Measurements from ENCODE around the gene CHST6. TPM values are rescaled to one million over a fixed set of nuclear protein-coding genes. Genes with fewer than 3 reads are reported as not detected.
"Not testable (repeated sequence)": the region's sequence is repeated elsewhere in the genome, so short reads cannot be mapped to it uniquely, and the experiment has no call there.

CHST6 gene
- total RNA-seq, 1 donor from 2014 or later: 0.64 TPM

- peak; percentile 39 to 60 for DNase-seq (ENCODE audit: low read depth in 2 of 2)
Measured at GRCh38 chr16:75452464-75453190, 42.6 kb downstream of the CHST6 start.

GRCh38 chr16:75446416-75446815 lies 48.8 kb downstream of the CHST6 start:
- no peak for DNase-seq (ENCODE audit: low read depth in 2 of 2)

GRCh38 chr16:75445298-75445697 lies 49.9 kb downstream of the CHST6 start:
- DNase-seq (ENCODE audit: low read depth in 2 of 2): no peak

GRCh38 chr16:75443298-75443697 lies 51.9 kb downstream of the CHST6 start:
- DNase-seq (ENCODE audit: low read depth in 2 of 2): no peak

- peak; percentile 97 for DNase-seq (ENCODE audit: low read depth in 2 of 2)
Measured at GRCh38 chr16:75433732-75434413, 61.4 kb downstream of the CHST6 start.

- peak; percentile 90 to 95 for DNase-seq (ENCODE audit: low read depth in 2 of 2)
Measured at GRCh38 chr16:75432828-75433731, 62.2 kb downstream of the CHST6 start, which contains the start of gene CFDP1. Gene CFDP1, minus strand, starts transcription at chr16:75433503. Its CDS starts 151 bp downstream, at chr16:75433352.

- no peak for DNase-seq (ENCODE audit: low read depth in 2 of 2)
Measured at GRCh38 chr16:75429621-75430403, 65.4 kb downstream of the CHST6 start.

GRCh38 chr16:75426524-75426923 lies 68.7 kb downstream of the CHST6 start:
- DNase-seq (ENCODE audit: low read depth in 2 of 2): not testable (repeated sequence)

GRCh38 chr16:75424105-75424762 lies 71.0 kb downstream of the CHST6 start:
- not testable (repeated sequence) for DNase-seq (ENCODE audit: low read depth in 2 of 2)

- DNase-seq (ENCODE audit: low read depth in 2 of 2): no peak
Measured at GRCh38 chr16:75423723-75424104, 71.5 kb downstream of the CHST6 start.

Other genes with a start within 250 kb of the CHST6 start
- 78.3 and 141 TPM in 2 replicates for gene BCAR1, start 243.8 kb downstream of the CHST6 start, total RNA-seq
- gene CFDP1, start 61.9 kb downstream of the CHST6 start, total RNA-seq: 36.0 and 52.4 TPM in 2 replicates
- gene TMEM170A, start 30.8 kb downstream of the CHST6 start, total RNA-seq: 30.3 and 37.6 TPM in 2 replicates
- gene CHST5, start 40.7 kb upstream of the CHST6 start, total RNA-seq: 0.13 TPM in 1 of 2 replicates, not detected in the other
- 6.9 and 10.7 TPM in 2 replicates for gene TMEM231, start 60.8 kb upstream of the CHST6 start, total RNA-seq
- 47.5 and 79.4 TPM in 2 replicates for gene GABARAPL2, start 70.9 kb upstream of the CHST6 start, total RNA-seq
- gene ADAT1, start 127.8 kb upstream of the CHST6 start, total RNA-seq: 47.4 and 65.4 TPM in 2 replicates
- gene KARS1, start 152.2 kb upstream of the CHST6 start, total RNA-seq: 131 and 144 TPM in 2 replicates
- gene TERF2IP, start 152.3 kb upstream of the CHST6 start, total RNA-seq: 32.3 and 39.6 TPM in 2 replicates
- gene CPHXL2, start 181.6 kb upstream of the CHST6 start, total RNA-seq: not detected in 2 replicates
- not detected in 2 replicates for gene DUXB, start 206.0 kb upstream of the CHST6 start, total RNA-seq
- not detected in 2 replicates for gene CPHXL, start 231.0 kb upstream of the CHST6 start, total RNA-seq

Measured in dermis microvascular lymphatic vessel endothelial cell (primary cell).